HepG2 (cell line): Measurements from ENCODE around the gene AFTPH. TPM values are rescaled to one million over a fixed set of nuclear protein-coding genes. Genes with fewer than 3 reads are reported as not detected.

Experiments
- AKAP8 ChIP-seq: sonication (generic); formaldehyde crosslinking; IDR thresholded peaks from 2 replicates; pipeline ENCODE4 v1.5.1; 2020; ENCODE audit warnings: mild to moderate bottlenecking, missing genetic modification reagents
- CCDC6 ChIP-seq: sonication (generic); formaldehyde crosslinking; IDR thresholded peaks from 2 replicates; pipeline ENCODE4 v1.8.1; 2022; ENCODE audit warnings: mild to moderate bottlenecking, missing genetic modification reagents, moderate library complexity
- HMG20A ChIP-seq: IDR thresholded peaks from 2 replicates; pipeline ENCODE4 v1.6.1; 2016; ENCODE audit warnings: borderline replicate concordance
- HNRNPK ChIP-seq: fragments of 200-400 bp; formaldehyde crosslinking; IDR thresholded peaks from 2 replicates; pipeline ENCODE4 v1.6.1; 2018; ENCODE audit warnings: low read length, low read depth, moderate library complexity, mild to moderate bottlenecking; ENCODE audit not compliant: poor library complexity, severe bottlenecking
- SETDB1 ChIP-seq: sonication (generic); formaldehyde crosslinking; IDR thresholded peaks from 2 replicates; pipeline ENCODE4 v1.5.1; 2020; ENCODE audit warnings: missing genetic modification reagents, mild to moderate bottlenecking, borderline replicate concordance
- SMC3 ChIP-seq: IDR thresholded peaks from 2 replicates; pipeline ENCODE4 v1.6.1; 2011; ENCODE audit warnings: low read length, improper control_type of control experiment
- SP4 ChIP-seq: sonication (generic); formaldehyde crosslinking; IDR thresholded peaks from 2 replicates; pipeline ENCODE4 v1.8.1; 2023; ENCODE audit warnings: mild to moderate bottlenecking, missing genetic modification reagents
- ZFP90 ChIP-seq: sonication (generic); formaldehyde crosslinking; IDR thresholded peaks from 2 replicates; pipeline ENCODE4 v1.8.0; 2022; ENCODE audit warnings: missing genetic modification reagents, mild to moderate bottlenecking, inconsistent platforms, borderline replicate concordance
- ZNF143 ChIP-seq: sonication (generic); formaldehyde crosslinking; IDR thresholded peaks from 2 replicates; pipeline ENCODE4 v1.4.0; 2020; ENCODE audit warnings: missing genetic modification reagents
- ZNF317 ChIP-seq: sonication (generic); formaldehyde crosslinking; IDR thresholded peaks from 2 replicates; pipeline ENCODE4 v1.5.0; 2020; ENCODE audit warnings: mild to moderate bottlenecking, missing genetic modification reagents
- ZNF510 ChIP-seq: sonication (generic); formaldehyde crosslinking; IDR thresholded peaks from 2 replicates; pipeline ENCODE4 v1.4.0; 2020; ENCODE audit warnings: low read depth, mild to moderate bottlenecking, missing genetic modification reagents
- ZNF614 ChIP-seq: IDR thresholded peaks from 2 replicates; pipeline ENCODE4 v1.6.1; 2018; ENCODE audit warnings: missing biosample characterization, missing genetic modification reagents, inconsistent platforms, borderline replicate concordance
- ZSCAN20 ChIP-seq: sonication (generic); formaldehyde crosslinking; IDR thresholded peaks from 2 replicates; pipeline ENCODE4 v1.4.0; 2020; ENCODE audit warnings: missing genetic modification reagents, mild to moderate bottlenecking, borderline replicate concordance
- polyA plus RNA-seq, 8 experiments: library from polyadenylated mRNA; depleted of rRNA in 3 of 8; stranded (reverse) in 7 of 8; unstranded in 1 of 8; fragments of >200 nt; fragmentation: Illumina TruSeq in 4 of 8; extraction: Trizol in 4 of 8; gene quantifications; 2 replicates each; pipeline versions ENCODE4 v1.2.1 to v1.2.3, GENCODE V29; 2011 to 2016; ENCODE audit warnings: low read depth in 4 of 8, missing spikeins in 1 of 8, mixed read lengths in 1 of 8; ENCODE audit not compliant: insufficient read depth in 1 of 8
- total RNA-seq, 5 experiments: library from RNA; depleted of rRNA; stranded (reverse); fragments of >200 nt; fragmentation: Illumina TruSeq; extraction: Trizol; gene quantifications; 2 replicates each; pipeline ENCODE4 v1.2.3, GENCODE V29; 2016; ENCODE audit warnings: low read depth in 1 of 5
- TF ChIP-seq, protein P1 (sequence below): sonication (generic); formaldehyde crosslinking; IDR thresholded peaks from 2 replicates; pipeline ENCODE4 v1.4.0; 2020; ENCODE audit warnings: mild to moderate bottlenecking, missing genetic modification reagents
- TF ChIP-seq, protein P2 (sequence below): sonication (generic); formaldehyde crosslinking; IDR thresholded peaks from 2 replicates; pipeline ENCODE4 v1.4.0; 2020; ENCODE audit warnings: mild to moderate bottlenecking, missing genetic modification reagents
- TF ChIP-seq, protein P3 (sequence below): sonication (generic); formaldehyde crosslinking; IDR thresholded peaks from 2 replicates; pipeline ENCODE4 v1.4.0; 2020; ENCODE audit warnings: missing genetic modification reagents, mild to moderate bottlenecking, borderline replicate concordance

Gene AFTPH
- total and polyA plus RNA-seq, 2 of the 13 experiments (the other 11 are each of a cell fraction or from before 2014, with no cell fraction given), result 27.5 to 36.8 TPM

DNA sequence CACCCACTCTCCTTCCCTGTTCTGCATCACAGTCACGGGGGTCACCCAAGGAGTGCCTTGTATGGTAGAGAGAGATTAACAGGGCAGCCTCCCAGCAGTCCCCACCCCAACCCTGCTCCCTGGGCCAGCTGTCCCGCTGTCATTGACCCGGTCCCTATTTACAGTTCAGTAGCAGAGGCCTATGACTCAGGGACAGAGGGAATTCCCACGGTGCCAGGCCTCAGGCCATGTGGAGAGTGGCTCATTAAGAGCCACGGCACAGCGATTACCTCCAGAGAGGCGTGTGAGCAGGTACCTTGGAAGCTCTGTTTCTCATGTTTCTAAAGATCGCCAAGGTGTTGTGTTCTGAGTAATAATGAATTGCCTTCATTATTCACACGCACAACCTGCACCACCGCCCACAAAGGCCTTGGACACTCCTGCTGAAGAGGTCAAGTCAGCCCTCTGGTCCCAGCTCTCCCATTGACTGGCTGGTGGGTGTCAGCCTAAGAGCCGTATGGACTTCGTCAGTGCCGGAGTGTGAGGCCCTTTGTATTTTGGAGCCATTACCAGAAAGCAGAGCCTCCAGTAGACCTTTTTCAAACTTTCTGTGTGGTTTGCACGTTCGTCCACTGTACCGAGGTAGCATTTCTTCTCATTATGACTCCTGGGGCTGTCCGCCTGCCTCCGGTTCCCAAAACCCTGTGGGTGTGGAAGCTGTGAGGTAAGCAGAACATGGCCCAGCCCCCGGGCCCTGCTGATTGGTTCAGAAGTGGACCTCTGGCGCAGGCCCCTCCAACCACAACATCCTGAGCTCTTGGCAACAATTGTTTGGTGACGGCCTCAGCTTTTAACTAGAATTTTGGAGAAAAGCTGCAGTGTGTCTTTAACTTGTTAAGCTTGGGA is 82.6 kb downstream of the AFTPH start (continued):
- TF ChIP-seq SMC3 (no peak), ZNF143 (CRISPR knock-in tag) (no peak), ZNF614 (CRISPR knock-in tag) (no peak), ZNF510 (CRISPR knock-in tag) (0 out of 2 replicates have a peak, but pooled peaks have one; percentile 51), SETDB1 (no peak), HMG20A (CRISPR knock-in tag) (peak; percentile 44; the same call in 1 of the 2 replicates), HNRNPK (no peak), CCDC6 (CRISPR knock-in tag) (no peak; the same call in 1 of the 2 replicates), AKAP8 (CRISPR knock-in tag) (no peak), ZSCAN20 (CRISPR knock-in tag) (no peak), ZNF317 (CRISPR knock-in tag) (no peak), ZFP90 (no peak; the same call in 1 of the 2 replicates), SP4 (CRISPR knock-in tag) (no peak)
- TF ChIP-seq, protein P1, sequence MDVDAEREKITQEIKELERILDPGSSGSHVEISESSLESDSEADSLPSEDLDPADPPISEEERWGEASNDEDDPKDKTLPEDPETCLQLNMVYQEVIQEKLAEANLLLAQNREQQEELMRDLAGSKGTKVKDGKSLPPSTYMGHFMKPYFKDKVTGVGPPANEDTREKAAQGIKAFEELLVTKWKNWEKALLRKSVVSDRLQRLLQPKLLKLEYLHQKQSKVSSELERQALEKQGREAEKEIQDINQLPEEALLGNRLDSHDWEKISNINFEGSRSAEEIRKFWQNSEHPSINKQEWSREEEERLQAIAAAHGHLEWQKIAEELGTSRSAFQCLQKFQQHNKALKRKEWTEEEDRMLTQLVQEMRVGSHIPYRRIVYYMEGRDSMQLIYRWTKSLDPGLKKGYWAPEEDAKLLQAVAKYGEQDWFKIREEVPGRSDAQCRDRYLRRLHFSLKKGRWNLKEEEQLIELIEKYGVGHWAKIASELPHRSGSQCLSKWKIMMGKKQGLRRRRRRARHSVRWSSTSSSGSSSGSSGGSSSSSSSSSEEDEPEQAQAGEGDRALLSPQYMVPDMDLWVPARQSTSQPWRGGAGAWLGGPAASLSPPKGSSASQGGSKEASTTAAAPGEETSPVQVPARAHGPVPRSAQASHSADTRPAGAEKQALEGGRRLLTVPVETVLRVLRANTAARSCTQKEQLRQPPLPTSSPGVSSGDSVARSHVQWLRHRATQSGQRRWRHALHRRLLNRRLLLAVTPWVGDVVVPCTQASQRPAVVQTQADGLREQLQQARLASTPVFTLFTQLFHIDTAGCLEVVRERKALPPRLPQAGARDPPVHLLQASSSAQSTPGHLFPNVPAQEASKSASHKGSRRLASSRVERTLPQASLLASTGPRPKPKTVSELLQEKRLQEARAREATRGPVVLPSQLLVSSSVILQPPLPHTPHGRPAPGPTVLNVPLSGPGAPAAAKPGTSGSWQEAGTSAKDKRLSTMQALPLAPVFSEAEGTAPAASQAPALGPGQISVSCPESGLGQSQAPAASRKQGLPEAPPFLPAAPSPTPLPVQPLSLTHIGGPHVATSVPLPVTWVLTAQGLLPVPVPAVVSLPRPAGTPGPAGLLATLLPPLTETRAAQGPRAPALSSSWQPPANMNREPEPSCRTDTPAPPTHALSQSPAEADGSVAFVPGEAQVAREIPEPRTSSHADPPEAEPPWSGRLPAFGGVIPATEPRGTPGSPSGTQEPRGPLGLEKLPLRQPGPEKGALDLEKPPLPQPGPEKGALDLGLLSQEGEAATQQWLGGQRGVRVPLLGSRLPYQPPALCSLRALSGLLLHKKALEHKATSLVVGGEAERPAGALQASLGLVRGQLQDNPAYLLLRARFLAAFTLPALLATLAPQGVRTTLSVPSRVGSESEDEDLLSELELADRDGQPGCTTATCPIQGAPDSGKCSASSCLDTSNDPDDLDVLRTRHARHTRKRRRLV (CRISPR knock-in tag), result no peak
- TF ChIP-seq, protein P2, sequence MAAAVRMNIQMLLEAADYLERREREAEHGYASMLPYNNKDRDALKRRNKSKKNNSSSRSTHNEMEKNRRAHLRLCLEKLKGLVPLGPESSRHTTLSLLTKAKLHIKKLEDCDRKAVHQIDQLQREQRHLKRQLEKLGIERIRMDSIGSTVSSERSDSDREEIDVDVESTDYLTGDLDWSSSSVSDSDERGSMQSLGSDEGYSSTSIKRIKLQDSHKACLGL (CRISPR knock-in tag), result no peak
- TF ChIP-seq, protein P3, sequence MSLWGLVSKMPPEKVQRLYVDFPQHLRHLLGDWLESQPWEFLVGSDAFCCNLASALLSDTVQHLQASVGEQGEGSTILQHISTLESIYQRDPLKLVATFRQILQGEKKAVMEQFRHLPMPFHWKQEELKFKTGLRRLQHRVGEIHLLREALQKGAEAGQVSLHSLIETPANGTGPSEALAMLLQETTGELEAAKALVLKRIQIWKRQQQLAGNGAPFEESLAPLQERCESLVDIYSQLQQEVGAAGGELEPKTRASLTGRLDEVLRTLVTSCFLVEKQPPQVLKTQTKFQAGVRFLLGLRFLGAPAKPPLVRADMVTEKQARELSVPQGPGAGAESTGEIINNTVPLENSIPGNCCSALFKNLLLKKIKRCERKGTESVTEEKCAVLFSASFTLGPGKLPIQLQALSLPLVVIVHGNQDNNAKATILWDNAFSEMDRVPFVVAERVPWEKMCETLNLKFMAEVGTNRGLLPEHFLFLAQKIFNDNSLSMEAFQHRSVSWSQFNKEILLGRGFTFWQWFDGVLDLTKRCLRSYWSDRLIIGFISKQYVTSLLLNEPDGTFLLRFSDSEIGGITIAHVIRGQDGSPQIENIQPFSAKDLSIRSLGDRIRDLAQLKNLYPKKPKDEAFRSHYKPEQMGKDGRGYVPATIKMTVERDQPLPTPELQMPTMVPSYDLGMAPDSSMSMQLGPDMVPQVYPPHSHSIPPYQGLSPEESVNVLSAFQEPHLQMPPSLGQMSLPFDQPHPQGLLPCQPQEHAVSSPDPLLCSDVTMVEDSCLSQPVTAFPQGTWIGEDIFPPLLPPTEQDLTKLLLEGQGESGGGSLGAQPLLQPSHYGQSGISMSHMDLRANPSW, result no peak
